HG03558 (cell line): ENCODE results near the gene NANOG.
"Not testable (repeated sequence)": the region's sequence is repeated elsewhere in the genome, so short reads cannot be mapped to it uniquely, and the experiment has no call there.

Experiments
- ATAC-seq: cut with Tn5 transposase; IDR thresholded peaks from one replicate; pipeline ENCODE4 v1.9.1; 2021; ENCODE audit warnings: moderate number of reproducible peaks; ENCODE audit not compliant: unreplicated experiment; ENCODE audit errors: extremely low read depth

NANOG gene

DNA sequence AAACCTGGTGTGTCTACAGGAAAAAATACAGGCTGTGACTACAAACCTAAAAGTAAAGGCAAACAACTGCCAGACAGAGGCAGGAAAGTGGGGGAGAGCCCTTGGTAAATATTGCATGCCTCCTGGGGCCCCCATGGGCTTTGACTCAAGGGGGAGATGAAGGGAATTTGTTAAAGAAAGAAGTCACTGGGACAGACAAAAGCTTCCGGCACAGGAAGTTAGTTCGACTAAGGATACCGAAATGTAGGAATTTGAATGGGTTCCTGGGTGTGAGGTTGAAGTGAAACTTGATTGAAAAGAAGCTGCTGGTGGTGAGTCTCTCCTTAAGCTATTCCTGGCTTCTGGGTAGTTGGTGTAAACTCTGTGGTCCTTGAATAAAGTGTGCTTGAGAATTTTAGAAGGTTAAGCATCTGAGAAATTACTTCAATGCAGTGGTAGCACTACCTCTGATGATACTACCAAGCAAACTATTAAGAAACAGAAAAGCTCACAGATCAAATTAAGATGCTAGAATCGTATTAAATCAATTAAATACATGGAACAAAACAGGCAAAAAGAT lies 9.6 kb downstream of the NANOG start:
- ATAC-seq, result not testable (repeated sequence)

DNA sequence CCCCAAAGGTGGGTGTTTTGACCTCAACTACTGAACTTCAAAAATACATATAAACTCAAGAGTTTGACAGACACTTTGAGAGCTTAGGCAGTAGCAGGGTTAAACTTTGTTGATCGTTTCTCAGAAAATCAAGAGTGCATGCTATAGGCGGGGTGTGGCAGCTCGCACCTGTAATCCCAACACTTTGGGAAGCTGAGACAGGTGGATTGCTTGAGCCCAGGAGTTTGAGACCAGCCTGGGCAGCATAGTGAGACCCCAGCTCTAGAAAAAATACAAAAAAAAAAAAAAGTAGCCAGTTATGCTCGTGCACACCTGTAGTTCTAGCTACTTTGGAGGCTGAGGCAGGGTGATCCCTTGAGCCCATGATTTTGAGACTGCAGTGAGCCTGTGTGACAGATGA lies 12.3 kb downstream of the NANOG start:
- ATAC-seq, result no peak

- ATAC-seq, result not testable (repeated sequence)
These were observed 17.1 kb downstream of the NANOG start for GRCh38 chr12:7806319-7806718.

- ATAC-seq, result no peak
These were observed 17.8 kb downstream of the NANOG start for GRCh38 chr12:7806863-7807487.

GRCh38 chr12:7825754-7826153 lies 36.6 kb downstream of the NANOG start:
- ATAC-seq, result not testable (repeated sequence)

GRCh38 chr12:7829737-7830136 lies 40.5 kb downstream of the NANOG start:
- not testable (repeated sequence) for ATAC-seq

DNA sequence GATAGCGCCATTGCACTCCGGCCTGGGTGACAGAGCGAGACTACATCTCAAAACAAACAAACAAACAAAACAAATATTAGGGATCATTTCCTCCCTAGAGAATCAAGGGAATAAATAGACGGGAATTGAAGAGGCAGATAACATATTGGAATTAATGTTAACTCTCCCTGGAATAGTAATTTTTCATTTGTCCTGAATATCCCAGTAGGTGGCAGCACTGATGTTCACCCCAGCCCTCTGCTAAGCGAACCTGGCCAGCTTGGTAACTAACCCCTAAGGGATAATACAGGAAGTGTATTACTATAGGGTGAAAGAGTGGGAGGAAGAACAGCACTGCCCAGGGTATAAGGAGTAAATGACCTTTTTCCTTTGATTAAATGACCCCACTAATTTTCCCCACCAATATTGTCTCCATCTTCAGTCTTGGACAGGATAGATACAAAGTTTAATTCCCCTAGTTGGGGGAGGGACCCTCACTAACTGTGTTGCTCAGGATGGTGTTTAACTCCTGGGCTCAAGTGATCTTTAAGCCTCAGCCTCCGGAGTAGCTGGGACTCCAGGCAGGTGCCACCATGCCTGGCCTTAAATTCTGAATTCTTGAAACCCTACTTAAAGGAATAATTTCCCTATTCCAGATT lies 43.0 kb downstream of the NANOG start:
- no peak for ATAC-seq

- ATAC-seq, result not testable (repeated sequence)
These were observed 44.0 kb downstream of the NANOG start for GRCh38 chr12:7833201-7833600.

DNA sequence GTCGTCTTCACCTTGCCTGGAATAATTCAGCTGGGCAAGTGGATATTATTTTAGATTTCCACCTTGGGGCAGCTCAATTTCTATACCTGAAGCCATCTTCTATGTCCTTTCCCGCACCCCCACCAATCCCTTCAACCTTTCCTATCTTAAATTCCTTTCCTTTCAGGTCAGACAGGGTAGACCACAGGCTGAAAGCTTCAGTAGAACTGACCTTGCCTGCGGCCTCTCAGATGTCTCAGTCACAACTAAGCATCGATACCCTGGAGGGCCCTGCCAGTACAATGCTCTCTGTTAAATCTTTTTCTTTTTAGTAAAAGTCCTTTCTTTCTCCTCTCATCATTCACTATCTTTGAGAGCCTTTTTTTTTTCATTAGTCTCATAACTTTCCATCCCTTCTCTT lies 44.6 kb downstream of the NANOG start:
- no peak for ATAC-seq

DNA sequence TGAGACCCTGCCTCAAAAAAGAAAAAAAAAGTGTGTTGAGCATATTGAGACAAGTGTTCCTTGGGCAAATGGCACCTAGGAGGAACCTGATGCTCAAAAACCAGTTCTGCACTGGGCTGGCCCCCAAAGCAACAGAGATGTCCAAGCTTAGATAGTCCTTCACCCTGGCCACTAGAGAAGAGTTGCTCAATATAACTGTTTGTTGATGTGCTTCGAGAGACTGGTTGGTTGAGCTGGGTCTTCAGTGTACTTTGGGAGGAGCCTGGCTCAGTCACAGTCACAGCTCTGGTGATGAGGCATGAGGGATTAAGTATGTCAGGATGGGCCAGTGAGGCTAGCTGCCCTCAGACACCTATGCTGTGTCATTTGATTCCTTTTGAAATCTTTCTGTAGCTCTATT lies 45.5 kb downstream of the NANOG start:
- ATAC-seq, result no peak

DNA sequence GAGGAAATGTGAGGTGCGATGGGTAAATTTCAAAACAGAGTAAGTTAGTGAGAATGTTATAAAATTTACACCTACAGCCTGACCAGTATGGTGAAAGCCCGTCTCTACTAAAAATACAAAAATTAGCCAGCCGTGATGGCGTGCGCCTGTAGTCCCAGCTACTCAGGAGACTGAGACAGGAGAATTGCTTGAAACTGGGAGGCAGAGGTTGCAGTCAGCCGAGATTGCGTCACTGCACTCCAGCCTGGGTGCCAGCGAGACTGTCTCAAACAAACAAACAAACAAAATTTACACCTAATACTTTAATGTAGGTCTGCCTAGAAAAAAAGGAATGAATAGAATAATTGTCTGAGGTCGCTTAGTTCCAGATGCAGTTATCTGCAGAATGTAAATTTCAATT lies 45.9 kb downstream of the NANOG start:
- no peak for ATAC-seq

- ATAC-seq, result no peak
These were observed 46.6 kb downstream of the NANOG start for GRCh38 chr12:7835766-7836165.

GRCh38 chr12:7837366-7837765 lies 48.2 kb downstream of the NANOG start:
- no peak for ATAC-seq

GRCh38 chr12:7839226-7839625 lies 50.0 kb downstream of the NANOG start:
- not testable (repeated sequence) for ATAC-seq

GRCh38 chr12:7839848-7840247 lies 50.6 kb downstream of the NANOG start:
- not testable (repeated sequence) for ATAC-seq

DNA sequence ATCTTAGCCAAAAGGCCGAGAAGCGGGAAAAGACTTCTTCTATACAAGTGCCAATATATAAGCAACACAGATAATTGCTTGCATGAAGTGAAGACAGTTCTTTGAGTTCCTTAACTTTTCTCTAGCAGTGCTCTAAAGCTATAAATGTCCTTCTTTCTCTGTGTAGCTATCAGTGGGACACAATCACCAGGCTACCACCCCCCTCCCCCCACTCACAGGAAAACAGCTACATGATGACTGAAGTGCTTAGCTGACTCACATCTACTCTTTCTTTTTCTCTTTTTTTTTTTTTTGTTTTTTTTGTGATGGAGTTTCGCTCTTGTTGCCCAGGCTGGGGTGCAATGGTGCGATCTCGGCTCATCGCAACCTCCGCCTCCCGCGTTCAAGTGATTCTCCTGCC lies 53.2 kb downstream of the NANOG start:
- not testable (repeated sequence) for ATAC-seq

DNA sequence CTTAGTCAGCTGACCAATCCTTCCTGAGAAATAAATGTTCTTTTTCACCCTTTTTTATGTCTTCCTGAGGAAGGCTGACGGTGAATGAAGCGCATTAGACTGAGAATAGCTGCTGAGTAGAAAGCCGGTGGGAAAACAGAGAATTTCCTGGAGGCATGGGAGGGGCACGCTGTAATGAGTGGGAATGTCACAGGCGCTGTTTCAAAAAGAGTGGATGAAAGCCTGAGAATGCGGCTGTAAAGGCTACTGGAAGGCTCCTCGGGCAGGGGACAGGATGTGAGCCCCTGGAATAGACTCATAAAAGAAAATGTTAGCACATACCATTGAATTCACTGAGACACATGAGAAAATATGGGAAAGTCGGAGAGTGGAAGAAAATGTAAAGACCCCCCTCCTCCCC lies 53.9 kb downstream of the NANOG start:
- ATAC-seq, result not testable (repeated sequence)

GRCh38 chr12:7843583-7843982 lies 54.4 kb downstream of the NANOG start:
- not testable (repeated sequence) for ATAC-seq

- ATAC-seq, result no peak
These were observed 54.9 kb downstream of the NANOG start for GRCh38 chr12:7844116-7844515.

DNA sequence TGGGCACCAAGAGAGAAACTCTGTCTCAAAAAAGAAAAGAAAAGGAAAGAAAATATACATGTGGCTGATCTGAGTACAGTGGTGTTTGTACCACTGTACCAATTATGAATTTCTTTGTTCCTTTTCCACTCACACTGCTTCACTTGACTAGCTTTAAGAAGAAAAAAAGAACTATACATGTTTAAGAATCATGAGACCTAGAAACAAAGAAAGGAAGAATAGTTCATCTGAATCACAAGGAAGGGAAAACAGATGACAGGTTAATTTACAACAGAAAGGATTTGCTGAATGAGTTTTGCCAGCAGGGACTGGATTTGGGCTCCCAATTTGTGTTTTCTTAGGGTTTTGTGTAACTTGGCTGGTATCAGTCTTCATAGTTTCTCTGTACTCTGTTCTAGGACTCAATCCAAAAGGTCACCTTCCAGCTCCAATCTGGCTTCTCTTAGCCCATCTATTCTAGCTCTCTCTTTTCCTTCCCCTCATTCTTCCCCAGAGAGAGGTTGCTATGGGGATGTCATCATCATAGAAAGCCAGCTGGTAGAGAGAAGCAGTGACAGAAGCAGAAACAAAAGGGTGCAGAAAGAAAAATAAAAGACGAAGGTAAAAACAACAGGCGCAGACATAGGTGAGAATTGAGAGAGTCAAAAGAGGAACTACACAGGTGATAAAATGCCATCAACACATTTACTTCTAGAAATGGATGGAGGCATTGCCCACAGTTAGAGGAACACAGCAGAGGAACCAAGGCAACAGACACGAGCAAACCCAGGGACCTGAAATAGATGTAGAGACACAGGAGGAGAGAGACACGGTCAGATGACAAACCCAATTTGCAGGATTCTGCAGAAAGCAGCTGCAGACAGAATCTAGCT lies 58.3 kb downstream of the NANOG start:
- not testable (repeated sequence) for ATAC-seq

DNA sequence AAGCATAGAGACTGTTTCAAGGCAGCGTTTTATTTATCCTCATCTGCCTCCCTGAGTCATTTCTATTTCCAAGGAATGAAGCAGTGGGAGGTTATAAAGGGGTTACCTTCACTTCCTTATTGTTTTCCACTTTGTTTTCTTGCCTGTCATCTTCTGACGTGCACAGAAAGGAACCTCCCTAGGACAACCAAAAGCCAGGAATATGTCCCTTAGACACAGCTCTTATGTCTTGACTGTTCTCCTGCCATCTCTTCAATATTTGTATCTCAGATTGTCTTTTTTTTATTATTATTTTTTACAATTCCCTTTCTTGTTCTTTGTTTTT lies 58.9 kb downstream of the NANOG start:
- not testable (repeated sequence) for ATAC-seq
